Adrenal gland (tissue), 5 donors: ENCODE data around the gene ARL6IP1.
"Not testable (repeated sequence)": the region's sequence is repeated elsewhere in the genome, so short reads cannot be mapped to it uniquely, and the experiment has no call there.

Experiments used
- CTCF ChIP-seq, 6 experiments: fragments of 450-650 bp in 4 of 6; fragments of 200-600 bp in 2 of 6; sonication (generic) in 1 of 6; IDR thresholded peaks; 1 replicate in 5 of 6; 2 replicates in 1 of 6; pipeline versions ENCODE4 v1.5.1 to v1.8.0; 2016 to 2021; ENCODE audit warnings: antibody characterized with exemption in 6 of 6, mild to moderate bottlenecking in 2 of 6, moderate library complexity in 1 of 6
- POLR2A ChIP-seq, 2 donors: fragments of 450-650 bp; IDR thresholded peaks; one replicate each; pipeline ENCODE4 v1.6.1; 2017; ENCODE audit warnings: antibody characterized with exemption in 2 of 2, mild to moderate bottlenecking in 2 of 2, moderate library complexity in 1 of 2
- donor health status: DM: no; HTN: no; CAD: no.

GRCh38 chr16:18756639-18757038, 44.7 kb downstream of the ARL6IP1 start:
- TF ChIP-seq POLR2A, CTCF (IDR thresholded peaks at IDR 0.05): not testable (repeated sequence)
